GM18519 (cell line): Measurements from ENCODE around the gene SMG7.

Experiments used
- ATAC-seq: cut with Tn5 transposase; IDR thresholded peaks from one replicate; pipeline ENCODE4 v1.9.1; 2021; ENCODE audit warnings: mild to moderate bottlenecking, moderate library complexity; ENCODE audit not compliant: unreplicated experiment, low FRiP score

The SMG7 gene

GRCh38 chr1:183466781-183467180 is 5.5 kb upstream of the SMG7 start:
- ATAC-seq, result no peak

GRCh38 chr1:183467687-183468086 is 4.6 kb upstream of the SMG7 start:
- no peak for ATAC-seq

- ATAC-seq, result no peak
Observed at GRCh38 chr1:183470147-183470960, 1.9 kb upstream of the SMG7 start.

GRCh38 chr1:183470961-183471742 is 1.1 kb upstream of the SMG7 start:
- ATAC-seq, result peak; percentile 26

GRCh38 chr1:183471743-183472487 is 384 bp upstream of the SMG7 start:
- ATAC-seq, result peak; percentile 40

GRCh38 chr1:183473217-183473536 is 878 bp downstream of the SMG7 start:
- no peak for ATAC-seq

GRCh38 chr1:183476081-183476480 is 3.8 kb downstream of the SMG7 start:
- no peak for ATAC-seq

- peak; percentile 46 for ATAC-seq
Observed at GRCh38 chr1:183477986-183478781, 5.9 kb downstream of the SMG7 start.

GRCh38 chr1:183480971-183481441 is 8.7 kb downstream of the SMG7 start:
- ATAC-seq, result peak; percentile 35

- ATAC-seq, result no peak
Observed at GRCh38 chr1:183483224-183483623, 10.9 kb downstream of the SMG7 start.

- no peak for ATAC-seq
Observed at GRCh38 chr1:183484254-183484653, 12.0 kb downstream of the SMG7 start.

- ATAC-seq, result no peak
Observed at GRCh38 chr1:183484851-183485250, 12.6 kb downstream of the SMG7 start.

- ATAC-seq, result no peak
Observed at GRCh38 chr1:183487674-183488442, 15.6 kb downstream of the SMG7 start.

- no peak for ATAC-seq
Observed at GRCh38 chr1:183490932-183491331, 18.6 kb downstream of the SMG7 start.

GRCh38 chr1:183493540-183494245 is 21.4 kb downstream of the SMG7 start:
- no peak for ATAC-seq

- ATAC-seq, result no peak
Observed at GRCh38 chr1:183495420-183495819, 23.1 kb downstream of the SMG7 start.

- ATAC-seq, result no peak
Observed at GRCh38 chr1:183497218-183497617, 24.9 kb downstream of the SMG7 start.

GRCh38 chr1:183498342-183498991 is 26.2 kb downstream of the SMG7 start:
- no peak for ATAC-seq
